Astrocyte (in vitro differentiated cells and primary cell): ENCODE results near the gene PTPRN2. TPM values are rescaled to one million over a fixed set of nuclear protein-coding genes. Genes with fewer than 3 reads are reported as not detected.

Experiments
- DNase-seq: peaks from one replicate; pipeline ENCODE4 v3.0.0-alpha.2; 2010; ENCODE audit warnings: low read depth
- FAIRE-seq: peaks from 2 replicates; lab custom pipeline; 2011; peaks lifted over from hg19 to GRCh38; lab: Jason Lieb, UNC
- H2AFZ ChIP-seq: 2 replicates; pipeline ENCODE4 v1.6.0; 2012; ENCODE audit warnings: low read depth, low read length, inconsistent platforms
- H3K27ac ChIP-seq: 2 replicates; pipeline ENCODE4 v1.5.1; 2011; ENCODE audit warnings: low read depth, low read length, inconsistent platforms
- H3K27me3 ChIP-seq: 2 replicates; pipeline ENCODE4 v1.6.0; 2011; ENCODE audit warnings: low read length, inconsistent platforms; ENCODE audit not compliant: insufficient read depth
- H3K36me3 ChIP-seq: 2 replicates; pipeline ENCODE4 v1.5.1; 2011; ENCODE audit warnings: low read length, inconsistent platforms; ENCODE audit not compliant: insufficient read depth
- H3K4me1 ChIP-seq: 2 replicates; pipeline ENCODE4 v1.5.1; 2011; ENCODE audit warnings: low read length, inconsistent platforms; ENCODE audit not compliant: insufficient read depth
- H3K4me2 ChIP-seq: 2 replicates; pipeline ENCODE4 v1.6.0; 2012; ENCODE audit warnings: low read length, inconsistent platforms
- H3K4me3 ChIP-seq: 2 replicates; pipeline ENCODE4 v1.5.1; 2011; ENCODE audit warnings: low read depth, mild to moderate bottlenecking, low read length, inconsistent platforms; ENCODE audit not compliant: insufficient read depth
- H3K79me2 ChIP-seq: 2 replicates; pipeline ENCODE4 v1.6.0; 2012; ENCODE audit warnings: mild to moderate bottlenecking, low read length, inconsistent platforms; ENCODE audit not compliant: insufficient read depth
- H3K9ac ChIP-seq: 2 replicates; pipeline ENCODE4 v1.6.0; 2012; ENCODE audit warnings: mild to moderate bottlenecking, low read length, inconsistent platforms
- H3K9me3 ChIP-seq: 2 replicates; pipeline ENCODE4 v1.5.1; 2012; ENCODE audit warnings: low read depth, mild to moderate bottlenecking, low read length, inconsistent platforms; ENCODE audit not compliant: insufficient read depth
- H4K20me1 ChIP-seq: 2 replicates; pipeline ENCODE4 v1.6.0; 2012; ENCODE audit warnings: low read length, inconsistent platforms; ENCODE audit not compliant: insufficient read depth
- H3K27ac Mint-ChIP-seq: one replicate; pipeline ENCODE4 v1.8.0; 2021; ENCODE audit warnings: mild to moderate bottlenecking, mixed read lengths; ENCODE audit not compliant: unreplicated experiment
- H3K27me3 Mint-ChIP-seq: one replicate; pipeline ENCODE4 v1.8.0; 2021; ENCODE audit warnings: low read depth, mixed read lengths; ENCODE audit not compliant: unreplicated experiment
- H3K36me3 Mint-ChIP-seq: one replicate; pipeline ENCODE4 v1.8.0; 2021; ENCODE audit warnings: low read depth, mixed read lengths; ENCODE audit not compliant: unreplicated experiment
- H3K4me1 Mint-ChIP-seq: one replicate; pipeline ENCODE4 v1.8.0; 2021; ENCODE audit warnings: low read depth, mixed read lengths; ENCODE audit not compliant: unreplicated experiment
- H3K4me3 Mint-ChIP-seq: one replicate; pipeline ENCODE4 v1.8.0; 2021; ENCODE audit warnings: mild to moderate bottlenecking, moderate library complexity, mixed read lengths; ENCODE audit not compliant: unreplicated experiment
- H3K9me3 Mint-ChIP-seq: one replicate; pipeline ENCODE4 v1.8.0; 2021; ENCODE audit warnings: mild to moderate bottlenecking, mixed read lengths; ENCODE audit not compliant: unreplicated experiment
- CTCF ChIP-seq: IDR thresholded peaks from 2 replicates; pipeline ENCODE4 v1.5.1; 2011; ENCODE audit warnings: low read depth, mild to moderate bottlenecking, inconsistent platforms, low read length, moderate library complexity; ENCODE audit not compliant: insufficient read depth
- EZH2 ChIP-seq: IDR thresholded peaks from 2 replicates; pipeline ENCODE4 v1.6.1; 2012; ENCODE audit warnings: mild to moderate bottlenecking, low read length, inconsistent platforms; ENCODE audit not compliant: insufficient read depth
- total RNA-seq: library from RNA; stranded (reverse); gene quantifications from 2 replicates; pipeline ENCODE4 v1.2.1, GENCODE V29; 2021

Gene PTPRN2
- total RNA-seq, 1 donor from 2014 or later: 0.09 TPM

- H3K4me2 ChIP-seq: no peak overlapping the region
- TF ChIP-seq EZH2 (no peak), CTCF (no peak)
- no peaks in the 10 kb centered on the region for H3K4me1 Mint-ChIP-seq
- no peaks in the 10 kb centered on the region for H3K36me3 ChIP-seq
- no peak overlapping the region for H3K4me3 Mint-ChIP-seq
- H3K4me3 ChIP-seq: no peak overlapping the region
- no peak overlapping the region for H3K9ac ChIP-seq
- H3K27ac Mint-ChIP-seq: no peak overlapping the region
- peaks cover 9% of the 10 kb centered on the region for H3K9me3 ChIP-seq
- H4K20me1 ChIP-seq: no peaks in the 10 kb centered on the region
- no peak for FAIRE-seq
- H3K27me3 ChIP-seq: no peaks in the 10 kb centered on the region
- H3K4me1 ChIP-seq: no peaks in the 10 kb centered on the region
- no peaks in the 10 kb centered on the region for H3K27me3 Mint-ChIP-seq
- no peak for DNase-seq
- peaks cover 13% of the 10 kb centered on the region for H3K9me3 Mint-ChIP-seq
- no peaks in the 10 kb centered on the region for H3K79me2 ChIP-seq
- H3K36me3 Mint-ChIP-seq: no peaks in the 10 kb centered on the region
- H2AFZ ChIP-seq: no peak overlapping the region
- H3K27ac ChIP-seq: no peak overlapping the region
Measured at GRCh38 chr7:157884461-157885062, 703.1 kb downstream of the PTPRN2 start.

- TF ChIP-seq CTCF (no peak), EZH2 (no peak)
- FAIRE-seq: no peak
- H3K4me1 ChIP-seq: no peaks in the 10 kb centered on the region
- H3K4me3 ChIP-seq: no peak overlapping the region
- no peaks in the 10 kb centered on the region for H4K20me1 ChIP-seq
- H3K36me3 ChIP-seq: no peaks in the 10 kb centered on the region
- no peak overlapping the region for H3K9ac ChIP-seq
- peaks cover 18% of the 10 kb centered on the region for H3K9me3 Mint-ChIP-seq
- H3K4me1 Mint-ChIP-seq: no peaks in the 10 kb centered on the region
- no peaks in the 10 kb centered on the region for H3K36me3 Mint-ChIP-seq
- no peak overlapping the region for H3K27ac Mint-ChIP-seq
- no peak for DNase-seq
- H3K4me2 ChIP-seq: no peak overlapping the region
- no peaks in the 10 kb centered on the region for H3K27me3 ChIP-seq
- no peak overlapping the region for H2AFZ ChIP-seq
- H3K9me3 ChIP-seq: peaks cover 13% of the 10 kb centered on the region
- H3K79me2 ChIP-seq: no peaks in the 10 kb centered on the region
- no peak overlapping the region for H3K27ac ChIP-seq
- no peaks in the 10 kb centered on the region for H3K27me3 Mint-ChIP-seq
- no peak overlapping the region for H3K4me3 Mint-ChIP-seq
Measured at GRCh38 chr7:157881048-157881771, 706.4 kb downstream of the PTPRN2 start.

GRCh38 chr7:157879391-157879790, 708.2 kb downstream of the PTPRN2 start:
- H3K79me2 ChIP-seq: no peaks in the 10 kb centered on the region
- H3K4me1 Mint-ChIP-seq: no peaks in the 10 kb centered on the region
- no peaks in the 10 kb centered on the region for H3K36me3 Mint-ChIP-seq
- no peak overlapping the region for H3K4me3 Mint-ChIP-seq
- H3K27me3 Mint-ChIP-seq: no peaks in the 10 kb centered on the region
- DNase-seq: no peak
- no peak overlapping the region for H3K27ac Mint-ChIP-seq
- H3K9me3 ChIP-seq: peaks cover 11% of the 10 kb centered on the region
- no peaks in the 10 kb centered on the region for H4K20me1 ChIP-seq
- H3K4me1 ChIP-seq: no peaks in the 10 kb centered on the region
- H3K27ac ChIP-seq: no peak overlapping the region
- no peak overlapping the region for H3K4me2 ChIP-seq
- no peak overlapping the region for H3K9ac ChIP-seq
- TF ChIP-seq EZH2 (no peak), CTCF (no peak)
- H3K9me3 Mint-ChIP-seq: peaks cover 27% of the 10 kb centered on the region
- no peak overlapping the region for H2AFZ ChIP-seq
- H3K27me3 ChIP-seq: no peaks in the 10 kb centered on the region
- H3K4me3 ChIP-seq: no peak overlapping the region
- no peaks in the 10 kb centered on the region for H3K36me3 ChIP-seq
- FAIRE-seq: no peak
